Myocyte (in vitro differentiated cells): ENCODE results near the gene ZMIZ2. TPM values are rescaled to one million over a fixed set of nuclear protein-coding genes. Genes with fewer than 3 reads are reported as not detected.
A peak's percentile ranks its signal among the peaks of the same experiment; 100 is the strongest.
"Not testable (repeated sequence)": the region's sequence is repeated elsewhere in the genome, so short reads cannot be mapped to it uniquely, and the experiment has no call there.

ENCODE experiments used
- DNase-seq: peaks from one replicate; pipeline ENCODE4 v3.0.0-alpha.2; 2012; ENCODE audit warnings: low read depth
- total RNA-seq: library from RNA; depleted of rRNA; stranded (reverse); fragments of >200 nt; gene quantifications from 2 replicates; pipeline ENCODE4 v1.2.3, GENCODE V29; 2014

ZMIZ2 gene
- total RNA-seq, 1 donor from 2014 or later, result 14.7 TPM

GRCh38 chr7:44772867-44773266, 24.2 kb downstream of the ZMIZ2 start:
- DNase-seq, result no peak

GRCh38 chr7:44774486-44774885, 25.8 kb downstream of the ZMIZ2 start:
- not testable (repeated sequence) for DNase-seq

GRCh38 chr7:44775383-44776107, 26.9 kb downstream of the ZMIZ2 start:
- DNase-seq, result no peak

- DNase-seq, result no peak
These were observed 27.6 kb downstream of the ZMIZ2 start for GRCh38 chr7:44776211-44776610.

- no peak for DNase-seq
These were observed 33.8 kb downstream of the ZMIZ2 start for GRCh38 chr7:44782460-44782859.

- DNase-seq, result no peak
These were observed 34.8 kb downstream of the ZMIZ2 start for GRCh38 chr7:44783407-44783806.

GRCh38 chr7:44784364-44784763, 35.7 kb downstream of the ZMIZ2 start:
- DNase-seq, result no peak

GRCh38 chr7:44785218-44785617, 36.6 kb downstream of the ZMIZ2 start:
- not testable (repeated sequence) for DNase-seq

GRCh38 chr7:44787041-44787440, 38.4 kb downstream of the ZMIZ2 start:
- DNase-seq, result no peak

- no peak for DNase-seq
These were observed 39.1 kb downstream of the ZMIZ2 start for GRCh38 chr7:44787762-44788161.

- DNase-seq, result no peak
These were observed 41.3 kb downstream of the ZMIZ2 start for GRCh38 chr7:44789990-44790389.

GRCh38 chr7:44791278-44792219, 42.9 kb downstream of the ZMIZ2 start:
- peak; percentile 65 for DNase-seq

GRCh38 chr7:44793919-44794318, 45.3 kb downstream of the ZMIZ2 start:
- no peak for DNase-seq

GRCh38 chr7:44794331-44794730, 45.7 kb downstream of the ZMIZ2 start:
- no peak for DNase-seq

GRCh38 chr7:44796034-44796503, 47.4 kb downstream of the ZMIZ2 start:
- no peak for DNase-seq

GRCh38 chr7:44796504-44797328, 48.1 kb downstream of the ZMIZ2 start, which contains the start of gene PPIA:
Gene PPIA (plus strand): TSS chr7:44796681. CDS start chr7:44796725, 44 bp downstream.
- peak; percentile 99 for DNase-seq

- DNase-seq, result peak; percentile 94
These were observed 48.9 kb downstream of the ZMIZ2 start for GRCh38 chr7:44797329-44798258.

- peak; percentile 31 for DNase-seq
These were observed 50.1 kb downstream of the ZMIZ2 start for GRCh38 chr7:44798649-44799305.

- DNase-seq, result no peak
These were observed 51.3 kb downstream of the ZMIZ2 start for GRCh38 chr7:44799939-44800338.
